Fibroblast of lung (primary cell): ENCODE data around the gene MAPKBP1. TPM values are rescaled to one million over a fixed set of nuclear protein-coding genes. Genes with fewer than 3 reads are reported as not detected.
A peak's percentile ranks its signal among the peaks of the same experiment; 100 is the strongest.

ENCODE experiments used
- DNase-seq, 2 donors: peaks; one replicate each; pipeline versions ENCODE4 v3.0.0 to v3.0.0-alpha.2; 2010; ENCODE audit warnings: low read depth in 2 of 2
- H2AFZ ChIP-seq: 2 replicates; pipeline ENCODE4 v1.5.1; 2012; ENCODE audit warnings: low read length, control low read depth, inconsistent platforms
- H3K27ac ChIP-seq: 2 replicates; pipeline ENCODE4 v1.5.1; 2011; ENCODE audit warnings: low read length, control low read depth; ENCODE audit not compliant: insufficient read depth
- H3K27me3 ChIP-seq: 2 replicates; pipeline ENCODE4 v1.5.1; 2011; ENCODE audit warnings: mild to moderate bottlenecking, low read length; ENCODE audit not compliant: control insufficient read depth, insufficient read depth
- H3K36me3 ChIP-seq: 2 replicates; pipeline ENCODE4 v1.5.1; 2011; ENCODE audit warnings: low read length; ENCODE audit not compliant: control insufficient read depth, insufficient read depth
- H3K4me1 ChIP-seq: 2 replicates; pipeline ENCODE4 v1.5.1; 2011; ENCODE audit warnings: low read length; ENCODE audit not compliant: control insufficient read depth, insufficient read depth; ENCODE audit errors: extremely low read depth
- H3K4me2 ChIP-seq: 2 replicates; pipeline ENCODE4 v1.5.1; 2011; ENCODE audit warnings: low read length, control low read depth; ENCODE audit not compliant: insufficient read depth; ENCODE audit errors: extremely low read depth
- H3K4me3 ChIP-seq, 4 experiments: fragments of 200-600 bp in 1 of 4; sonication (generic) in 1 of 4; replicated peaks in 1 of 4; 2 replicates each; pipeline ENCODE4 v1.5.1; 2011 to 2016; ENCODE audit warnings: low read length in 4 of 4, low read depth in 3 of 4, mild to moderate bottlenecking in 3 of 4, control low read depth in 2 of 4, inconsistent platforms in 1 of 4, mixed read lengths in 1 of 4; ENCODE audit not compliant: insufficient read depth in 1 of 4; ENCODE audit errors: control extremely low read depth in 1 of 4
- H3K79me2 ChIP-seq: 2 replicates; pipeline ENCODE4 v1.5.1; 2012; ENCODE audit warnings: mild to moderate bottlenecking, low read length, inconsistent platforms; ENCODE audit not compliant: control insufficient read depth, insufficient read depth
- H3K9ac ChIP-seq: 2 replicates; pipeline ENCODE4 v1.5.1; 2011; ENCODE audit warnings: mild to moderate bottlenecking, low read length, control low read depth; ENCODE audit not compliant: insufficient read depth
- H3K9me3 ChIP-seq: 2 replicates; pipeline ENCODE4 v1.5.1; 2012; ENCODE audit warnings: low read depth, low read length; ENCODE audit not compliant: control insufficient read depth, insufficient read depth
- H4K20me1 ChIP-seq: 2 replicates; pipeline ENCODE4 v1.5.1; 2011; ENCODE audit warnings: low read length; ENCODE audit not compliant: control insufficient read depth, insufficient read depth; ENCODE audit errors: extremely low read depth
- CTCF ChIP-seq, 2 donors: IDR thresholded peaks in 1 of 2; conservative IDR thresholded peaks in 1 of 2; 1 replicate in 1 of 2; 2 replicates in 1 of 2; pipeline ENCODE4 v1.5.1; 2011 to 2012; ENCODE audit warnings: low read length in 2 of 2, control low read depth in 1 of 2, inconsistent platforms in 1 of 2, low read depth in 1 of 2, mild to moderate bottlenecking in 1 of 2
- EZH2 ChIP-seq: IDR thresholded peaks from 2 replicates; pipeline ENCODE4 v1.5.1; 2012; ENCODE audit warnings: low read length, control low read depth, mild to moderate bottlenecking; ENCODE audit errors: missing control alignments
- polyA plus RNA-seq, 2 donors: library from polyadenylated mRNA; depleted of rRNA in 1 of 2; stranded (reverse) in 1 of 2; unstranded in 1 of 2; fragments of >200 nt; gene quantifications; 2 replicates each; pipeline ENCODE4 v1.2.1, GENCODE V29; 2011 to 2012; ENCODE audit warnings: missing spikeins in 1 of 2
- total RNA-seq: library from RNA; depleted of rRNA; stranded (reverse); fragments of >200 nt; gene quantifications from 2 replicates; pipeline ENCODE4 v1.2.1, GENCODE V29; 2014

The MAPKBP1 gene
- total and polyA plus RNA-seq, 2 donors (not counting 1 experiment from before 2014, with no cell fraction given), result 2.8 to 20.8 TPM

- no peaks in the 10 kb centered on the region for H3K9me3 ChIP-seq
- H3K79me2 ChIP-seq, result no peaks in the 10 kb centered on the region
- no peaks in the 10 kb centered on the region for H3K27me3 ChIP-seq
- H3K27ac ChIP-seq, result no peak overlapping the region
- no peaks in the 10 kb centered on the region for H4K20me1 ChIP-seq
- H3K4me1 ChIP-seq, result peaks cover 8% of the 10 kb centered on the region
- peaks cover 5% of the 10 kb centered on the region for H3K36me3 ChIP-seq
- H3K4me2 ChIP-seq, result no peak overlapping the region
- DNase-seq, result no peak
- no peak overlapping the region for H2AFZ ChIP-seq
- H3K9ac ChIP-seq, result no peak overlapping the region
- H3K4me3 ChIP-seq, result no peak overlapping the region
- TF ChIP-seq EZH2, result no peak
- no peak for TF ChIP-seq CTCF (conservative IDR thresholded peaks at IDR 0.05 in 1 of 2, IDR thresholded peaks at IDR 0.05 in 1 of 2; ENCODE audit: low read depth in 1 of 2, low read length in 2 of 2)
Measured at GRCh38 chr15:41809526-41810220, 35.4 kb downstream of the MAPKBP1 start.

- no peak overlapping the region for H3K4me2 ChIP-seq
- DNase-seq, result no peak
- H3K27ac ChIP-seq, result no peak overlapping the region
- no peak overlapping the region for H2AFZ ChIP-seq
- H4K20me1 ChIP-seq, result no peaks in the 10 kb centered on the region
- TF ChIP-seq EZH2 (no peak), CTCF (conservative IDR thresholded peaks at IDR 0.05 in 1 of 2, IDR thresholded peaks at IDR 0.05 in 1 of 2; ENCODE audit: low read depth in 1 of 2, low read length in 2 of 2) (no peak)
- no peaks in the 10 kb centered on the region for H3K79me2 ChIP-seq
- H3K4me3 ChIP-seq, result no peak overlapping the region
- H3K9me3 ChIP-seq, result no peaks in the 10 kb centered on the region
- peaks cover 4% of the 10 kb centered on the region for H3K36me3 ChIP-seq
- no peaks in the 10 kb centered on the region for H3K27me3 ChIP-seq
- no peak overlapping the region for H3K9ac ChIP-seq
- H3K4me1 ChIP-seq, result peaks cover 8% of the 10 kb centered on the region
Measured at GRCh38 chr15:41810651-41811431, 36.6 kb downstream of the MAPKBP1 start.

- TF ChIP-seq CTCF (conservative IDR thresholded peaks at IDR 0.05 in 1 of 2, IDR thresholded peaks at IDR 0.05 in 1 of 2; ENCODE audit: low read depth in 1 of 2, low read length in 2 of 2), result peak; percentile 89 to 94
- TF ChIP-seq EZH2, result no peak
- H3K27ac ChIP-seq, result no peak overlapping the region
- peaks cover 4% of the 10 kb centered on the region for H3K36me3 ChIP-seq
- H3K79me2 ChIP-seq, result no peaks in the 10 kb centered on the region
- H3K4me3 ChIP-seq, result no peak overlapping the region
- H3K4me2 ChIP-seq, result no peak overlapping the region
- peak; percentile 67 to 87 for DNase-seq
- no peaks in the 10 kb centered on the region for H3K9me3 ChIP-seq
- no peaks in the 10 kb centered on the region for H3K27me3 ChIP-seq
- H4K20me1 ChIP-seq, result no peaks in the 10 kb centered on the region
- H3K4me1 ChIP-seq, result peaks cover 8% of the 10 kb centered on the region
- H2AFZ ChIP-seq, result no peak overlapping the region
- no peak overlapping the region for H3K9ac ChIP-seq
Measured at GRCh38 chr15:41811432-41812195, 37.3 kb downstream of the MAPKBP1 start.
